IMR-90 (cell line): ENCODE results near the gene RAI14.

Source experiments
- BHLHE40 ChIP-seq: fragments of 150-350 bp; IDR thresholded peaks from 2 replicates; pipeline ENCODE4 v1.6.1; 2016; ENCODE audit warnings: mild to moderate bottlenecking, low read depth, low read length
- CHD1 ChIP-seq: IDR thresholded peaks from 2 replicates; pipeline ENCODE4 v1.6.1; 2012; ENCODE audit warnings: low read depth, low read length, improper control_type of control experiment
- CTCF ChIP-seq: conservative IDR thresholded peaks from 2 replicates; pipeline ENCODE4 v1.5.1; 2012; ENCODE audit warnings: mild to moderate bottlenecking, low read depth, low read length, improper control_type of control experiment
- ELK1 ChIP-seq: fragments of 150-350 bp; IDR thresholded peaks from 2 replicates; pipeline ENCODE4 v1.6.1; 2016; ENCODE audit warnings: low read depth, mild to moderate bottlenecking, low read length, moderate library complexity, borderline replicate concordance
- FOS ChIP-seq: fragments of 150-350 bp; IDR thresholded peaks from 2 replicates; pipeline ENCODE4 v1.6.1; 2016; ENCODE audit warnings: low read depth, low read length
- MAFK ChIP-seq: IDR thresholded peaks from 2 replicates; pipeline ENCODE4 v1.6.1; 2012; ENCODE audit warnings: low read depth, low read length, improper control_type of control experiment
- MAZ ChIP-seq: IDR thresholded peaks from 2 replicates; pipeline ENCODE4 v1.6.1; 2012; ENCODE audit warnings: low read depth, mild to moderate bottlenecking, low read length, improper control_type of control experiment, moderate library complexity, borderline replicate concordance
- MXI1 ChIP-seq: IDR thresholded peaks from 2 replicates; pipeline ENCODE4 v1.6.1; 2012; ENCODE audit warnings: low read depth, mild to moderate bottlenecking, low read length, moderate library complexity, borderline replicate concordance
- NFE2L2 ChIP-seq: fragments of 150-350 bp; IDR thresholded peaks from 2 replicates; pipeline ENCODE4 v1.6.1; 2016; ENCODE audit warnings: low read depth, mild to moderate bottlenecking, low read length
- POLR2A ChIP-seq: IDR thresholded peaks from 2 replicates; pipeline ENCODE4 v1.6.1; 2012; ENCODE audit warnings: mild to moderate bottlenecking, low read depth, low read length
- RAD21 ChIP-seq: IDR thresholded peaks from 2 replicates; pipeline ENCODE4 v1.6.1; 2012; ENCODE audit warnings: low read length, improper control_type of control experiment
- RFX5 ChIP-seq: IDR thresholded peaks from 2 replicates; pipeline ENCODE4 v1.8.0; 2012; ENCODE audit warnings: low read depth, mild to moderate bottlenecking, low read length, moderate library complexity
- USF2 ChIP-seq: fragments of 150-350 bp; IDR thresholded peaks from 2 replicates; pipeline ENCODE4 v1.6.1; 2017; ENCODE audit warnings: mild to moderate bottlenecking, antibody characterized with exemption, low read length, low read depth

- TF ChIP-seq CTCF: no peak
- no peak for TF ChIP-seq MAFK
- no peak for TF ChIP-seq RAD21
- no peak for TF ChIP-seq POLR2A
- no peak for TF ChIP-seq MAZ
- no peak for TF ChIP-seq USF2
- TF ChIP-seq CHD1: no peak
- TF ChIP-seq BHLHE40: no peak
- no peak for TF ChIP-seq ELK1
- TF ChIP-seq FOS: no peak
- no peak for TF ChIP-seq MXI1
- TF ChIP-seq RFX5: no peak
- TF ChIP-seq NFE2L2: no peak
These were observed 56.4 kb downstream of the RAI14 start for GRCh38 chr5:34712565-34712964.
